Gastrocnemius medialis (tissue), 4 donors: ENCODE data around the gene TRIM15.

ENCODE experiments used
- CTCF ChIP-seq, 5 experiments: fragments of 450-650 bp in 3 of 5; fragments of 200-600 bp in 2 of 5; sonication (generic) in 2 of 5; IDR thresholded peaks in 4 of 5; conservative IDR thresholded peaks in 1 of 5; 1 replicate in 4 of 5; 2 replicates in 1 of 5; pipeline ENCODE4 v1.5.1; 2016 to 2019; ENCODE audit warnings: antibody characterized with exemption in 5 of 5, mild to moderate bottlenecking in 3 of 5, moderate library complexity in 3 of 5
- POLR2A ChIP-seq, 2 donors: fragments of 450-650 bp; IDR thresholded peaks; one replicate each; pipeline ENCODE4 v1.6.1; 2017; ENCODE audit warnings: antibody characterized with exemption in 2 of 2, mild to moderate bottlenecking in 2 of 2, moderate library complexity in 2 of 2

GRCh38 chr6:30152016-30152673 lies 11.2 kb upstream of the TRIM15 start:
- TF ChIP-seq CTCF (IDR thresholded peaks at IDR 0.05 in 4 of 5, conservative IDR thresholded peaks at IDR 0.05 in 1 of 5) = no peak
- no peak for TF ChIP-seq POLR2A (IDR thresholded peaks at IDR 0.05)
